GM18508 (cell line): ENCODE measurements around the gene AGRN.
"Not testable (repeated sequence)": the region's sequence is repeated elsewhere in the genome, so short reads cannot be mapped to it uniquely, and the experiment has no call there.

ENCODE experiments used
- ATAC-seq: cut with Tn5 transposase; IDR thresholded peaks from one replicate; pipeline ENCODE4 v1.9.1; 2021; ENCODE audit warnings: moderate number of reproducible peaks; ENCODE audit not compliant: insufficient read depth, unreplicated experiment

The AGRN gene

DNA sequence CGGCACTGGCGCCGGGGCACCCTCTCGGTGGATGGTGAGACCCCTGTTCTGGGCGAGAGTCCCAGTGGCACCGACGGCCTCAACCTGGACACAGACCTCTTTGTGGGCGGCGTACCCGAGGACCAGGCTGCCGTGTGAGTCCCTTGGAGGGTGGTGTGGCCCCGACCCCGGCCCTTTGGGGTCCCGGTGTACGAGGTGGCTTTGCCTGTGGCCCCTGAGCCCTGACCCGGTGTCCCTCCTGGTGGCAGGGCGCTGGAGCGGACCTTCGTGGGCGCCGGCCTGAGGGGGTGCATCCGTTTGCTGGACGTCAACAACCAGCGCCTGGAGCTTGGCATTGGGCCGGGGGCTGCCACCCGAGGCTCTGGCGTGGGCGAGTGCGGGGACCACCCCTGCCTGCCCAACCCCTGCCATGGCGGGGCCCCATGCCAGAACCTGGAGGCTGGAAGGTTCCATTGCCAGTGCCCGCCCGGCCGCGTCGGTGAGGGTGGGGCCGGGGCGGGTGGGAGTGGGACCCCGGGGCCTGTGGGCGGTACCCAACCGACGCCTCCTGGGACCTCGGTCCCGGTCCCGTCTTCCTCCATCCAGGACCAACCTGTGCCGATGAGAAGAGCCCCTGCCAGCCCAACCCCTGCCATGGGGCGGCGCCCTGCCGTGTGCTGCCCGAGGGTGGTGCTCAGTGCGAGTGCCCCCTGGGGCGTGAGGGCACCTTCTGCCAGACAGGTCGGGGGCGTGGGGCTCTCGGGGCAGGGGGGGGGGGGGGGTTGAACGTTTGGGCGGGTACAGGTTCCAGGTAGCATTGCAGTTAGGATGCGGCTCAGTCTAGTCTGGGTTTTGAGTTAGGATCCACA, 29.6 kb downstream of the AGRN start:
- ATAC-seq, result no peak

DNA sequence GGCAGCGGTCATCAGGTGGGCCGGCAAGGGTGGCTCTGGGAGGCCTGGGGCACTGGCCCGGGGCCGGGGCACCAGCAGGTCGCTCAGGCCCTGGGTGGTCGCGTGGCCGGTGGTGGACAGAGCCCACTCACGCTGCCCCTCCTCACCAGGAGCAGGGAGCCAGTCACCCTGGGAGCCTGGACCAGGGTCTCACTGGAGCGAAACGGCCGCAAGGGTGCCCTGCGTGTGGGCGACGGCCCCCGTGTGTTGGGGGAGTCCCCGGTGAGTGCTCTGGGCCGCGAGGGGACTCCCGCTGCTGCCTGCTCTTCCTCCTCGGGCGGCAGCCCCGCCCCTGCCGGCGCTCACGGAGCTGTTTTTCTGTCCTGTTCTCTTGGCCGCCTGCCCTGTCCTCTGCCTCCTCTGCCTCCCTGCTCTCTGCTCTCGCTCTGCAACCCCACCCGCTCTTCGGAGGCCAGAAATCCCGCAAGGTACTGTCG, 30.7 kb downstream of the AGRN start:
- ATAC-seq, result no peak

DNA sequence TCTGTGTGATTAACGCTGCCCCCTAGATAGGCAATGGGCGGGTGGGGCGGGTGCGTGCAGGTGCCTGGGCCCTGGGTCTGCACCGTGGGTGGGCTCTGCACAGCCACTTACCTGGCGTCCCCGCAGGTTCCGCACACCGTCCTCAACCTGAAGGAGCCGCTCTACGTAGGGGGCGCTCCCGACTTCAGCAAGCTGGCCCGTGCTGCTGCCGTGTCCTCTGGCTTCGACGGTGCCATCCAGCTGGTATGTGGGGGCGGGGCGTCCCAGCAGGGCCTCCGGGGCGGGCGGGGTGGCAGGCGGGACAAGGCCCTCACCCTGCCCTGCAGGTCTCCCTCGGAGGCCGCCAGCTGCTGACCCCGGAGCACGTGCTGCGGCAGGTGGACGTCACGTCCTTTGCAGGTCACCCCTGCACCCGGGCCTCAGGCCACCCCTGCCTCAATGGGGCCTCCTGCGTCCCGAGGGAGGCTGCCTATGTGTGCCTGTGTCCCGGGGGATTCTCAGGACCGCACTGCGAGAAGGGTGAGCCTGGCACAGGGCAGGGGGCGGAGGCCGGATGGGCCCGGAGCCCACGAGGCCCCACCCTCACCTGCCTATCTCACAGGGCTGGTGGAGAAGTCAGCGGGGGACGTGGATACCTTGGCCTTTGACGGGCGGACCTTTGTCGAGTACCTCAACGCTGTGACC, 31.3 kb downstream of the AGRN start:
- no peak for ATAC-seq

DNA sequence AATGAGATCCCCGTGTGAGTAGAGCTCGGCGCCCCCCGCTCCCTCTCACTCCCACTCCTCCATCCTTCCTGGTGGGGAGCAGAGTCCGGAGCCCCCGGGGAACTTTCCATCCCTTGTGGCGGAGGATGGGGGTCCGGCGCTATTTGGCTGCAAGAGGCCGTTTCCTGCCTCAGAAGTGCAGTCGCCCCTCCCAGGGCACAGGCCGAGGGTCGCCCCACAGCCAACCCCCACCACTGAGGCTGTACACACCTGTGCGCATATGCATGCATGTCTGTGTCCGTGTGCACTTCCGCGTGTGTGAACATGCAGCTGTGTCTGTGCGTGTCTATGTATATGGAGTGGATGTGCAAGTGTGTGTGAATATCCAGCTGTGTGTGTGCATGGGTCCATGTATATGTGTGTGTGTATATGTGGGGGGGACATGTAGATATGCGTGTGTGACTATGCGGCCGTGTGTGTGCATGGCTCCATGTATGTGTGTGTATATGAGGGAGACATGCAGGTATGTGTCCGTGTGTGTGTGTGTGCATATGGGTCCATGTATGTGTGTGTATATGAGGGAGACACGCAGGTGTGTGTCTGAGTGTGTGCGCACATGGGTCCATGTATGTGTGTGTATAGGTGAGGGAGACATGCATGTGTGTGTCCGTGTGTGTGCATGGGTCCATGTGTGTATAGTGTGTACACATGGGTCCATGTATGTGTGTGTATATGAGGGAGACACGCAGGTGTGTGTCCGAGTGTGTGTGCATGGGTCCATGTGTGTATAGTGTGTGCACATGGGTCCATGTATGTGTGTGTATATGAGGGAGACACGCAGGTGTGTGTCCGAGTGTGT, 32.3 kb downstream of the AGRN start:
- ATAC-seq, result no peak

DNA sequence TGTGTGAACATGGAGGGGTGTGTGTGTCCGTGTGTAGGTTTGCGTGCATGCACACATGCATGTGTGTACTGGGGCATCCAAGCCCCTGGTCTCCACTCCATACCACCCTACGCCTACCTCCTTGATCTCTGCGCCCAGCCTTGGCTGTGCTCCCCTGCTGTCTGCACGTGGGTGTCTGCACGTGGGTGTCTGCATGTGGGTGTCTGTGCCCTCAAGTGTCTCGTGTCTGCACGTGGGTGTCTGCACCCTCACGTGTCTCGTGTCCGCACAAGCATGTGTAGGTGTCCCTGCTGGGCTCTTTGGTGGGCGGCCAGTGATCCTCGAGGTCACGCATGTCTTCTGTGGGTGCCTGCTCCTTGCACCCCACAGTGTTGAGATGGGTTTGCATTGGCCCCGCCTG, 33.1 kb downstream of the AGRN start:
- no peak for ATAC-seq

DNA sequence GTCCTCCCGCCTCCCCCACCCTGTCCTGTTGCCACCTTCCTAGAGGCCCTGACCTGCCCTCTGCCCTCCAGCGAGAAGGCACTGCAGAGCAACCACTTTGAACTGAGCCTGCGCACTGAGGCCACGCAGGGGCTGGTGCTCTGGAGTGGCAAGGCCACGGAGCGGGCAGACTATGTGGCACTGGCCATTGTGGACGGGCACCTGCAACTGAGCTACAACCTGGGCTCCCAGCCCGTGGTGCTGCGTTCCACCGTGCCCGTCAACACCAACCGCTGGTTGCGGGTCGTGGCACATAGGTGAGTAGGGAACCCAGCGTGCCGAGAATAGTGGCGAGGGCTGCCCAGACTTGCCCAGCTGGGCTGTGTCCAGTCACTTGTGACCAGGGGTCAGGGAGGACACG, 33.8 kb downstream of the AGRN start:
- ATAC-seq, result no peak

DNA sequence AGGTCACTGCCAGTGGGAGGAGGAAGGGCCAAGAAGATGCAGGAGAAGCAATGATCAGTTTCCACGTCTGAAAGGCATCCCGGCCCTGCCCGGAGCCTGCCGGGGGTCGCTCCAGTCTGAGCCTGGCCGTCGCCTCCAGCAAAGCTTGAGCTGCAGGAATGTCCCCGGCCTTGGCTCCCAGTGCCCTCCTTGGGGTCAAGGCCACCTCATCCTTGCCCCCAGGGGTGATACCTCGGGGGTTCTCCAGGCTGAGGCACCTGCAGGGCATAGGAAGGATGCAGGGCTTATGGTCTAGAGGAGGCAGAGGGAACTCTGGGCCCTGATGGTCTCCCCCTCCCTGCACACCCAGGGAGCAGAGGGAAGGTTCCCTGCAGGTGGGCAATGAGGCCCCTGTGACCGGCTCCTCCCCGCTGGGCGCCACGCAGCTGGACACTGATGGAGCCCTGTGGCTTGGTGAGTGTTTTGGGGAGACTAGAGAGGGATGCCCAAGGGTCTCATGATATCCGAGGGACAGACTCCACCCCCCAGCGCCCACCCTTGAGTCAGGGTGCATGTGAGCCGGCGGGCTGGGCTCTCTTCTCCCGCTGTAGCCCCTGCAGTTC, 34.3 kb downstream of the AGRN start:
- ATAC-seq, result no peak

DNA sequence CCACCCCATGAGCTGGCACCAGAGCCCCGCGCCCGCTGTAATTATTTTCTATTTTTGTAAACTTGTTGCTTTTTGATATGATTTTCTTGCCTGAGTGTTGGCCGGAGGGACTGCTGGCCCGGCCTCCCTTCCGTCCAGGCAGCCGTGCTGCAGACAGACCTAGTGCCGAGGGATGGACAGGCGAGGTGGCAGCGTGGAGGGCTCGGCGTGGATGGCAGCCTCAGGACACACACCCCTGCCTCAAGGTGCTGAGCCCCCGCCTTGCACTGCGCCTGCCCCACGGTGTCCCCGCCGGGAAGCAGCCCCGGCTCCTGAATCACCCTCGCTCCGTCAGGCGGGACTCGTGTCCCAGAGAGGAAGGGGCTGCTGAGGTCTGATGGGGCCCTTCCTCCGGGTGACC, 35.1 kb downstream of the AGRN start:
- ATAC-seq, result no peak

DNA sequence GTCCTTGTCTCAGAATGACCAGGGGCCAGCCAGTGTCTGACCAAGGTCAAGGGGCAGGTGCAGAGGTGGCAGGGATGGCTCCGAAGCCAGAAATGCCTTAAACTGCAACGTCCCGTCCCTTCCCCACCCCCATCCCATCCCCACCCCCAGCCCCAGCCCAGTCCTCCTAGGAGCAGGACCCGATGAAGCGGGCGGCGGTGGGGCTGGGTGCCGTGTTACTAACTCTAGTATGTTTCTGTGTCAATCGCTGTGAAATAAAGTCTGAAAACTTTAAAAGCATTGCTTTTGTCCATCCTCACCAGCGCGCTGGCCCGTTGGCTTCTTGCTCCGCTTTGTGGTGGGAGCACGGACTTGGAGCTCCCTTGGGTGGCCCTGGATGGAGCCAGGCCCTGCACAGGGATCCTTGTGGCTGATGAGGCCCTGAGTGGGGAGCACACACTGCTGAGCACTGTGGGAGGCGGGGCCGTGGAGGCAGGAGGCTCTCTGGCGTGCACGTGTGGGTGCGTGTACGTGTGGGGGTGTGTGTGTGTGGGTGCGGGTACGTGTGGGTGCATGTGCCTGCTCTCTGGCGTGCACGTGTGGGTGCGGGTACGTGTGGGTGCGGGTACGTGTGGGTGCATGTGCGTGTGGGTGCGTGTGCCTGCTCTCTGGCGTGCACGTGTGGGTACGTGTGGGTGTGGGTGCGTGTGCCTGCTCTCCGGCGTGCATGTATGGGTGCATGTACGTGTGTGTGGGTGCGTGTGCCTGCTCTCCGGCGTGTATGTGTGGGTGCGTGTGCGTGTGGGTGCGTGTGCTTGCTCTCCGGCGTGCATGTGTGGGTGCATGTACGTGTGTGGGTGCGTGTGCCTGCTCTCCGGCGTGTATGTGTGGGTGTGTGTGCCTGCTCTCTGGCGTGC, 36.2 kb downstream of the AGRN start:
- ATAC-seq, result no peak

DNA sequence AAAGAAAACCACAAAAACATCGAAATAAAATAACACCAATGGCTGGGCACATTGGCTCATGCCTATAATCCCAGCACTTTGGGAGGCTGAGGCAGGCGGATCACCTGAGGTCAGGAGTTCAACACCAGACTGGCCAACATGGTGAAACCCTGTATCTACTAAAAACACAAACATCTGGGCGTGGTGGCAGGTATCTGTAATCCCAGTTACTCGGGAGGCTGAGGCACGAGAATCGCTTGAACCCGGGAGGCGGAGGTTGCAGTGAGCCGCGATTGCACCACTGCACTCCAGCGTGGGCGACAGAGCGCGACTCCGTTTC, 37.8 kb downstream of the AGRN start:
- not testable (repeated sequence) for ATAC-seq

DNA sequence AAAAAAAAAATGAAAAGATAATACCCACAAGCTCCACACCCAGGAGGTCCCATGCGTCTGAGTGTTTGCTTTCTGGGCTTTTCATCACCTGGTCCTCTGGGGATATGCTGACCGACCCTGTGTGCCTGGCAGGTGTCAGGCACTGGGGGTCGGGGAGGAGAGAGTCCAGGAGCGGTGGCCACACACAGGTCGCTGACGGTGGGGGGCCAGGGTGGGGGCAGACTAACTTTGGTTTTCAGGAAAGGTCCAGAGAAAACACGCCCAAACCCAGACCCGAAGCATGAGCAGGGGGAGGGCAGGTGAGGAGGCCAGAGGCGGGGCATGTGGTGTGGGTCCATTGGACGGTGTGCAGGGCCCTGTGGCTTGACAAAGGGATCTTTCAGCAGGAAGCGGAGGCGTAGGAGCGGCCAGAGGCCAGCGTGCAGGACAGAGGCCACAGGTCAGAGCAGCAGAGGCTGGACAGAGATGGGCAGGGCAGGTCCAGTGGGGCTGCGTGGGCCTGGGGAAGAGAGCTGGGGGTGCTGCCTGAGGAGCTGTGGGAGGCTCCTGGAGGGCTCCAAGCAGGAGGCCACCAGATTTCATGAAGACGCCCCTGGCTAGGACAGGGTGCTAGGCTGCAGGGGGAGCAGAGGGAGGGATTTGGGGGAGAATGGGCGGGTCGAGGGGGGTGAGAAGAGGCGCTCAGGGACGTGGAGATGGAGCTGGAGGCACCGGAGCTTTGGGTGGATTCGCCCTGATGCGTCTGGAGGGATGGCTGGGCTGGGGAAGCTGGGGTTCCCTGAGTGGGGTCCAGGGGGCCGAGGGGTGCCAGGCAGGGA, 38.4 kb downstream of the AGRN start:
- ATAC-seq, result no peak

DNA sequence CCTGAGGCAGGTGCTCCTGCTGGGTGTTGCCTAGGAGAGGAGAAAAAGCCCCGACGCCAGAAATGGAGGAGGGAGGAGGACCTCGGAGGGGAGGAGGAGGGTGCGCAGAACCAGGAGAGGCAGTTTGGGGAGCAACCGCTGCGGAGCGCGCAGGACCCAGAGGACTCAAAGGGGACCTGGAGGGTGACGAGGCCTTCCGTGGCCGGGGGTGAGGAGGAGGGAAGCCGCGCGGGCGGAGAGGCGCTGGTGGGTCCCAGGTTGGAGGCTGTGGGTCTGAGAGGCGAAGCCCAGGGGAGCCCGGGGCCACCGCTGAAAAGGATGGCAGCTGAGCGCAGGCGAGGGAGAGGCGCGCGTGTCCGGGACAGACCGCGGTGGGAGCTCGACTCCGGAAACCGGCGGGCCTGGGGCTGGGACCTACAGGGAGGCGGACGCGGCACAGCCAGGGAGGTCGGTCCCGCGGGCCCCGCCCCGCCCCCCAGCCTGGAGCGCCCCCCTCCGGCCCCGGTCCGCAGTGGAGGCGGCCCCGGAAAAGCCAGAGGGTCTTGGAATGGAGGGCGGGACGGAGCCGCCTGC, 39.1 kb downstream of the AGRN start:
- no peak for ATAC-seq

DNA sequence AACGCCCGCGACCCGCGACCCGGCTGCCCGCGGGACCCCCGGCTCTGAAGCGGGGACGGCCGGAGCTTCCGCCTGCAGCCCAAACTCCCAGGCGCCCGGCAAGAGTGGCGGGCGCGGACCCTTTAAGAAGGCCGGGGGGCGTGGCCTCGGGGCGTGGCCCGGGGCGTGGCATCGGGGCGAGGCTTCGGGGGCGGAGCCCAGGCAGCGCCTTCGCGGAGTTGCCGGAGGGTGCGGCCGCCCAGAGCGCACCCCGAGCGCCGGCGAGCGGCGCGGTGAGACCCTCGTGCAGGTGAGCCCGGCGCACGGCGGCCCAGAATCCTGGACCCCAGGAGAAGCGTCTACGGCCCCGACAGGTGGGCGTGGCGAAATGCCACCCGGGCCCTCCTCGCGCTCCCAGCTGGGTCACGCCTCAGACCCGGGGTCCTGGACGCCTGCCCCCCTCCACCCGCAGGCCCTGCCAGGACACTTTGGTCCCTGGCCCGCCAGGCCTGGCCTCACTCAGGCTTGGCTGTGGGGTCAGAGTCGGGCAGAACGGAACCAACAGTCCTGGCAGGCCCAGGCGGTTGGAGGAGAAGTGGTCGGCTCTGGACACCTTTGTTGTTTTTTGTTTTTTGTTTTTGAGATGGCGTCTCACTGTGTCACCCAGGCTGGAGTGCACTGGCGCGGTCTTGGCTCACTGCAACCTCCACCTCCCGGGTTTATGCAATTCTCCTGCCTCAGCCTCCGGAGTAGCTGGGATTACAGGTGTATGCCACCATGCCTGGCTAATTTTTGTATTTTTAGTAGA, 39.8 kb downstream of the AGRN start:
- ATAC-seq, result no peak

DNA sequence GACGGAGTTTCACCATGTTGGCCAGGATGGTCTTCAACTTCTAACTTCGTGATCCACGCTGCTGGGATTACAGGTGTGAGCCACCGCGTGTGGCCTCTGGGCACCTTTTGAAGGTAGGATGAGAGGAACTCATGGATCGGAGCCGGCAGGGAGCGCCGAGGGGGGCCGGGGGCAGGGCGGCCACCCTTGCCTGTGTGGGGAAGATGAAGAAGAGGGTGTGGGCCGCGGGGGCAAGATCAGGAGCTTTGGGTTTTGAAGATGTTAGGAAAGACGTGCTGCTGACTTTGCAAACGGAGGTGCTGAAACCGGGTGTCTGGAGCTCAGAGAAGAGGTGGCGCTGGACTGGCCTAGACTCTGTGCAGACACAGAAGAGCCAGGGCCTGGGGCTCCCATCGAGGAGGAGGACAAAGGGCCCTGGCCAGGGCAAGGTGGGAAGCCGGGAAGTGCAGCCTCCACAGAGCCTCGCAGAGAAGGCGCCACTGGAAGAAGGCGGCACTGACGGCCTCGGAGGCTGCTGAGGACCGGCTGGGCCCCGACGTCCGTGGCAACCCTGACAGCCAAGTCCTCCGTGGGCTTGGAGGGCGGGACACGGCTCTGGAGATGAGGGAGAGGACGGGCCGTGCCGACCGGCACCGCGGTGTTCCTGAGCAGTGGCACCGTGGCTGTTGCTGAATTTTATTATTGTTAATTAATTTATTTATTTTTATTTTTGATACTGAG, 40.5 kb downstream of the AGRN start:
- no peak for ATAC-seq

DNA sequence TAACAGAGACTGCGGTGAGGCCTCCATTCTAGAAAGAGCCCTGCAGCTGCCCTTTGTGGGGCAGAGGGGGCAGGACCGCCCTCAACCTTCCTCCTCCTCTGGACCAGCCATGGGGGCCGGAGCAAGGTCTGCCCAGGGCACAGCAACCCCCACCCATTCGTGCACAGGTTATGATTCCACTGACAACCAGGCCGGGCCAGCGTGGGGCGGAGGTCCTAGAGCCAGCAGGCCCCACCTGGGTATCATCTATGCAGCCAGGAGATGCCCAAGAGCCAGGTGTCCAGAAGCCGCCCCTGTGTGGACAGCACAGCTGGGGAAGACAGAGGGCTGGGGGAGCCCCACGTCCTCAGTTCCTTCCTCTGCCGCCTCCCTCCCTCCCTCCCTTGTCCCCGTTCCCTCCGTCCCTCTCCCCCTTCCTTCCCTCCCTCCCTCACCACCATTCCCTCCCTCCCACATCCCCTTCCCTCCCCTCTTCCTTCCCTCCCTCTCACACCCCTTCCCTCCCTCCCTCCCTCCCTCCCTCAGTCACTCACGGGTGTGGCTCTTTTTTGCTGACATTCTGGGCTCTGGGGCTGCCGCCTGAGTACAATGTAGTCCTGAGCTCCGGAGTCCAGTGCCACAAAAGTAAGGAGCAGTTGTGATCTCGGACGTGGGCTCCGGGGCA, 41.9 kb downstream of the AGRN start:
- ATAC-seq, result no peak

DNA sequence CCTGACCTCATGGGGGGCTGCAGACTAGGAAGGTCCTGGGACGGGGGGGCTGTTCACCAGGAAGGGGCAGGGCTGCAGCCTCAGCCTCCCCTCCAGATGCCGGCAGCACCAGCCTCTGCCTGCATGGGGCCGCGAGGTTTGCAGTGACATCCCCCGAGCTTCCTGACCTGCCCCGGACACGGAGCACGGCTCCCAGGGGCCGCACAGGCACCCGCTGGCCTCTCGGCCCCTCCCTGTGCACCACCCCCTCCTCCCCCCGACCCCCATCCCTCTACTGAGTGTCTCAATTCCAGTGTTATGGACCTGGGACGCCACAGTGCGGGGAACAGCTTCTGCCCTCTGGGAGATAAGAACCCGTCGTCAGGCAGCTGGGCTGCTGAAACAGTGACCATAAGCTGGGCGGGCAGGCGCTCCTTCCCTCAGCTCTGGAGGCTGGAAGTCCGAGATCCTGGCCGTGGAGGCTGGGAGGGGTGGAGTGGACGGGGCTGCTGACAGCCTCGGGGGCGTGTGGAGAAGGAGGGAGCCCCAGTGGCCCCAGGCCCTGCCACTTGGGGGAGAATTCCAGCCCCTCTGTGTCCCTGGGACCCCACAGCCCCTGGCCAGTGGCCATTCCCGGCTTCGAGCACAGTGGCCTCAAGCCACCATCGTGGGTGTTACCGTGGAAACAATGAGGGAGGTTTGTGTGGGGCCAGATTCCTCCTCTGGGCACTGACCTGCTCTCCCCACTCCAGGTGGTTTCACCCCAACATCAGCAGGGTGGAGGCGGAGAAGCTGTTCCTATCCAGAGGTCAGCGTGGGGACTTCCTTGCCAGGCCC, 42.6 kb downstream of the AGRN start:
- no peak for ATAC-seq
